HepG2 (cell line): ENCODE measurements around the gene RASL10B. TPM values are rescaled to one million over a fixed set of nuclear protein-coding genes. Genes with fewer than 3 reads are reported as not detected.

Experiments used
- ARID4A ChIP-seq: sonication (generic); formaldehyde crosslinking; IDR thresholded peaks from 2 replicates; pipeline ENCODE4 v1.5.0; 2020; ENCODE audit warnings: mild to moderate bottlenecking, missing genetic modification reagents, borderline replicate concordance
- BATF2 ChIP-seq: sonication (generic); formaldehyde crosslinking; IDR thresholded peaks from 2 replicates; pipeline ENCODE4 v1.8.0; 2022; ENCODE audit warnings: mild to moderate bottlenecking, missing genetic modification reagents, moderate library complexity
- HINFP ChIP-seq: sonication (generic); formaldehyde crosslinking; IDR thresholded peaks from 2 replicates; pipeline ENCODE4 v1.4.0; 2020; ENCODE audit warnings: low read depth, mild to moderate bottlenecking, missing genetic modification reagents
- HMGXB4 ChIP-seq, 2 experiments: sonication (generic) in 1 of 2; formaldehyde crosslinking in 1 of 2; IDR thresholded peaks; 2 replicates each; pipeline versions ENCODE4 v1.4.0 to v1.6.1; 2018 to 2020; ENCODE audit warnings: missing genetic modification reagents in 2 of 2, borderline replicate concordance in 1 of 2, low read depth in 1 of 2, mild to moderate bottlenecking in 1 of 2, missing biosample characterization in 1 of 2
- KLF15 ChIP-seq: sonication (generic); formaldehyde crosslinking; IDR thresholded peaks from 2 replicates; pipeline ENCODE4 v1.8.1; 2023; ENCODE audit warnings: borderline replicate concordance, mild to moderate bottlenecking, inconsistent platforms, missing genetic modification reagents, mixed read lengths
- KMT2A ChIP-seq: sonication (generic); formaldehyde crosslinking; IDR thresholded peaks from 2 replicates; pipeline ENCODE4 v1.4.0; 2020; ENCODE audit warnings: missing genetic modification reagents
- MLX ChIP-seq: IDR thresholded peaks from 2 replicates; pipeline ENCODE4 v1.6.1; 2016
- NR2C2 ChIP-seq: sonication (generic); formaldehyde crosslinking; IDR thresholded peaks from 2 replicates; pipeline ENCODE4 v1.4.0; 2020; ENCODE audit warnings: missing genetic modification reagents, mild to moderate bottlenecking, moderate library complexity, borderline replicate concordance
- NRL ChIP-seq: sonication (generic); formaldehyde crosslinking; IDR thresholded peaks from 2 replicates; pipeline ENCODE4 v1.5.0; 2020; ENCODE audit warnings: missing genetic modification reagents, mild to moderate bottlenecking, moderate library complexity, borderline replicate concordance
- RBAK ChIP-seq: sonication (generic); formaldehyde crosslinking; IDR thresholded peaks from 2 replicates; pipeline ENCODE4 v1.5.1; 2020; ENCODE audit warnings: mild to moderate bottlenecking, missing genetic modification reagents
- RNF2 ChIP-seq: fragments of 450-650 bp; conservative IDR thresholded peaks from 2 replicates; pipeline ENCODE4 v1.6.1; 2016; ENCODE audit warnings: low read depth
- SAP130 ChIP-seq: IDR thresholded peaks from 2 replicates; pipeline ENCODE4 v1.6.1; 2016; ENCODE audit warnings: low read depth
- ZNF205 ChIP-seq: IDR thresholded peaks from 2 replicates; pipeline ENCODE4 v1.6.1; 2018; ENCODE audit warnings: missing biosample characterization, missing genetic modification reagents
- ZNF549 ChIP-seq: sonication (generic); formaldehyde crosslinking; IDR thresholded peaks from 2 replicates; pipeline ENCODE4 v1.5.0; 2020; ENCODE audit warnings: missing genetic modification reagents
- ZNF768 ChIP-seq: sonication (generic); formaldehyde crosslinking; IDR thresholded peaks from 2 replicates; pipeline ENCODE4 v1.4.0; 2020; ENCODE audit warnings: missing genetic modification reagents
- ZNF776 ChIP-seq: sonication (generic); formaldehyde crosslinking; IDR thresholded peaks from 2 replicates; pipeline ENCODE4 v1.4.0; 2020; ENCODE audit warnings: mild to moderate bottlenecking, missing genetic modification reagents
- ZSCAN5A ChIP-seq: sonication (generic); formaldehyde crosslinking; IDR thresholded peaks from 2 replicates; pipeline ENCODE4 v1.8.0; 2022; ENCODE audit warnings: mild to moderate bottlenecking, missing genetic modification reagents, borderline replicate concordance
- polyA plus RNA-seq, 8 experiments: library from polyadenylated mRNA; depleted of rRNA in 3 of 8; stranded (reverse) in 7 of 8; unstranded in 1 of 8; fragments of >200 nt; fragmentation: Illumina TruSeq in 4 of 8; extraction: Trizol in 4 of 8; gene quantifications; 2 replicates each; pipeline versions ENCODE4 v1.2.1 to v1.2.3, GENCODE V29; 2011 to 2016; ENCODE audit warnings: low read depth in 4 of 8, missing spikeins in 1 of 8, mixed read lengths in 1 of 8; ENCODE audit not compliant: insufficient read depth in 1 of 8
- total RNA-seq, 5 experiments: library from RNA; depleted of rRNA; stranded (reverse); fragments of >200 nt; fragmentation: Illumina TruSeq; extraction: Trizol; gene quantifications; 2 replicates each; pipeline ENCODE4 v1.2.3, GENCODE V29; 2016; ENCODE audit warnings: low read depth in 1 of 5

Gene RASL10B
- total and polyA plus RNA-seq, 2 of the 13 experiments (the other 11 are each of a cell fraction or from before 2014, with no cell fraction given), result 8.8 to 11.0 TPM

GRCh38 chr17:35731917-35732805 lies 722 bp downstream of the RASL10B start (continued):
- 0 out of 2 replicates have a peak, but pooled peaks have one; percentile 2 for TF ChIP-seq ARID4A (CRISPR knock-in tag)
- 0 out of 4 replicates have a peak, but pooled peaks of 1 of the 2 experiments have one; percentile 32 for TF ChIP-seq HMGXB4 (CRISPR knock-in tag; IDR thresholded peaks at IDR 0.05; ENCODE audit: borderline replicate concordance in 1 of 2, low read depth in 1 of 2)
- no peak for TF ChIP-seq ZNF776 (CRISPR knock-in tag)
- TF ChIP-seq BATF2 (CRISPR knock-in tag), result no peak
- TF ChIP-seq SAP130 (CRISPR knock-in tag), result peak; percentile 40; the same call in 1 of the 2 replicates
- 0 out of 2 replicates have a peak, but pooled peaks have one; percentile 16 for TF ChIP-seq ZNF205 (CRISPR knock-in tag)
- 0 out of 2 replicates have a peak, but pooled peaks have one; percentile 22 for TF ChIP-seq KMT2A (CRISPR knock-in tag)
- no peak for TF ChIP-seq KLF15 (CRISPR knock-in tag)
- no peak for TF ChIP-seq HINFP
- TF ChIP-seq NRL (CRISPR knock-in tag), result peak; percentile 56
- no peak for TF ChIP-seq ZNF549 (CRISPR knock-in tag)
- no peak for TF ChIP-seq ZSCAN5A (CRISPR knock-in tag)
- TF ChIP-seq ZNF768, result peak; percentile 77; the same call in 1 of the 2 replicates
- TF ChIP-seq MLX, result no peak
- no peak for TF ChIP-seq RNF2
- no peak for TF ChIP-seq NR2C2 (CRISPR knock-in tag)
- TF ChIP-seq RBAK (CRISPR knock-in tag), result no peak
